ENCODE measurements around the gene LSM6.

LSM6 gene

DNA sequence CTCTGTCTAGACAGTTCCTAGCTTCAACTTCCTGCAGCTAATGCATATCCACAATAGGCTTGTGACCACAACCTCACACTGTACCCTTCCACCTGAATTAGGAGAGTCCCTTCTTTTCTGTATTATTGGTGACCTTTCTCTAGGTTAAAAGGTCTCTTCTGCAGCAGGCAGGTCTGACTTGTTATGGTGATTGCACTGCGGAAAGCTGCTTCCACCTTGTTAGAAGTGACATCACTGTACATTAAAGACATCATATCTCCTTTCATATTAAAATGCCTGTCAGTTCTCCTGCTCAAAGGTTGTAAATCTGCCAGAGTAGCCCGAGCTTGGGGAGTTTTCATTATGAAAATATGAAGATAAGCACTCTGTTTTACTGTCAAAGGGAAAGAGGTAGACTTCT lies 21.5 kb upstream of the LSM6 start:
- TF ChIP-seq FOXP2 (optimal IDR thresholded peaks at IDR 0.05; ENCODE audit: control extremely low read depth, extremely low read length, insufficient read depth) (no peak), EZH2 (IDR thresholded peaks at IDR 0.05) (no peak), POLR2AphosphoS5 (IDR thresholded peaks at IDR 0.05; ENCODE audit: borderline replicate concordance, low read depth, low read length) (no peak)
- Histone ChIP-seq H3K9me3 (ENCODE audit: low read depth, low read length) (no peaks in the 10 kb centered on the region), H3K36me3 (ENCODE audit: insufficient read depth, low read length) (no peaks in the 10 kb centered on the region), H3K4me3 (no peak overlapping the region), H3K9ac (ENCODE audit: insufficient read length) (no peak overlapping the region), H3K27ac (no peak overlapping the region)
- DNase-seq (ENCODE audit: low read depth, low spot score), result no peak

DNA sequence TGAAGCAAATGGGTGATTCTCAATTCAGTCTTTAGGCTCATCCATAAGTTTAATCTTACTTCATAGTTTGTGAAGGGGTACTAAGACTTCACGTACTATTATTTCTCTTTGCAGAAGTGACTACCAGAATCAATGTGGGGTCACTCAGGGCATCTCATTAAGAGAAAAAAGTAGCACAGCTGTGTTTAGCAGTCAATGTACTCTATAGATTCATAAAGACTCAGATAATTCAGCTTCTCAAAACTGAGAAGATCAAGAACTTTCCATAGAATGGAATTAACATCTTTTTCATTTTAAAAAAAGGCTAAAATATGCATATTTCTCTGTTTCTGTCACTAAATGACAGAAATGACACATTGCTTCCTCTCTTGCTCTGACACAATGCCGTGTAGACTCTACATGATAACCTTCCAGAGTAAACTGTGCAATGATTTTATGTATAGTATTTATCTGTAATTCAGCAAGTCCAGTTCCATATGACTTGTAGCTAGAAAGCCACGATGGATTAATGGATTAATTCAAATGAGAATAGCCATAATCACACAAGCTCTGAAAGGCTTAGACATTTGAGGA lies 20.3 kb upstream of the LSM6 start:
- Histone ChIP-seq H3K9ac (ENCODE audit: insufficient read length) (no peak overlapping the region), H3K27ac (no peak overlapping the region), H3K4me3 (no peak overlapping the region), H3K9me3 (ENCODE audit: low read depth, low read length) (no peaks in the 10 kb centered on the region), H3K36me3 (ENCODE audit: insufficient read depth, low read length) (no peaks in the 10 kb centered on the region)
- DNase-seq (ENCODE audit: low read depth, low spot score), result no peak
- TF ChIP-seq FOXP2 (optimal IDR thresholded peaks at IDR 0.05; ENCODE audit: control extremely low read depth, extremely low read length, insufficient read depth) (no peak), EZH2 (IDR thresholded peaks at IDR 0.05) (no peak), POLR2AphosphoS5 (IDR thresholded peaks at IDR 0.05; ENCODE audit: borderline replicate concordance, low read depth, low read length) (no peak)

DNA sequence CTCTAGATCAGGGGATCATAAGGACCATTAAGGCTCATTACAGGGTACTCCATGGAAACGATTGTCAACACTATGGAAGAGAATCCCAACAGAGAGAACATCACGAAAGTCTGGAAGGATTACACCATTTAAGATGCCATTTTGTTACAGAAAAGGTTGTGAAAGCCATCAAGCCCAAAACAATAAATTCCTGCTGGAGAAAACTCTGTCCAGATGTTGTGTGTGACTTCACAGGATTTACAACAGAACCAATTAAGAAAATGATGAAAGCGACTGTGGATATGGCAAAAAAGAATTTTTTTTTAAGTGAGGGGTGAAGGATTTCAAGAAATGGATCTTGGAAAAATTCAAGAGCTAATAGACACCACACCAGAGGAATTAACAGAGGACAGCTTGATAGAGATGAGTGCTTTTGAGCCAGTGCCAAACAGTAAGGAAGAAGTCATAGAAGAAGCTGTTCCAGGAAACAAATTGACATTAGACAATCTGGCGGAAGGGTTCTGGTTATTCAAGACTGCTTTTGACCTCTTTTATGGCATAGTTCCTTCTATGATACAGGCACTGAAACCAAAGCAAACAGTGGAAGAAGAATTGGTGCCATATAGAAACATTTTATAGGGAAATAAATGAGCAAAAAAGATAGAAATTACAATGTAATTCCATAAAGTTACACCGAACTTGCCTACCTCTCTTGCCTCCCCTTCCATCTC lies 17.3 kb upstream of the LSM6 start:
- Histone ChIP-seq H3K9me3 (ENCODE audit: low read depth, low read length) (no peaks in the 10 kb centered on the region; the same call in 1 of the 2 replicates), H3K36me3 (ENCODE audit: insufficient read depth, low read length) (no peaks in the 10 kb centered on the region), H3K27ac (no peak overlapping the region), H3K9ac (ENCODE audit: insufficient read length) (no peak overlapping the region), H3K4me3 (no peak overlapping the region)
- TF ChIP-seq EZH2 (IDR thresholded peaks at IDR 0.05), result no peak
- no peak for TF ChIP-seq FOXP2 (optimal IDR thresholded peaks at IDR 0.05; ENCODE audit: control extremely low read depth, extremely low read length, insufficient read depth)
- no peak for TF ChIP-seq POLR2AphosphoS5 (IDR thresholded peaks at IDR 0.05; ENCODE audit: borderline replicate concordance, low read depth, low read length)
- DNase-seq (ENCODE audit: low read depth, low spot score), result no peak

- no peak for TF ChIP-seq FOXP2 (optimal IDR thresholded peaks at IDR 0.05; ENCODE audit: control extremely low read depth, extremely low read length, insufficient read depth)
- no peak for TF ChIP-seq POLR2AphosphoS5 (IDR thresholded peaks at IDR 0.05; ENCODE audit: borderline replicate concordance, low read depth, low read length)
- no peak for TF ChIP-seq EZH2 (IDR thresholded peaks at IDR 0.05)
- no peaks in the 10 kb centered on the region for H3K36me3 ChIP-seq (ENCODE audit: insufficient read depth, low read length)
- no peak for DNase-seq (ENCODE audit: low read depth, low spot score)
- H3K9ac ChIP-seq (ENCODE audit: insufficient read length), result no peak overlapping the region
- no peak overlapping the region for H3K27ac ChIP-seq
- no peaks in the 10 kb centered on the region; the same call in 1 of the 2 replicates for H3K9me3 ChIP-seq (ENCODE audit: low read depth, low read length)
- no peak overlapping the region for H3K4me3 ChIP-seq
These were observed 16.0 kb upstream of the LSM6 start for GRCh38 chr4:146159384-146160058.

GRCh38 chr4:146161243-146161642 lies 14.3 kb upstream of the LSM6 start:
- Histone ChIP-seq H3K4me3 (no peak overlapping the region), H3K27ac (no peak overlapping the region)

GRCh38 chr4:146165221-146165620 lies 10.3 kb upstream of the LSM6 start:
- no peaks in the 10 kb centered on the region for H3K36me3 ChIP-seq (ENCODE audit: insufficient read depth, low read length)
- no peak for TF ChIP-seq POLR2AphosphoS5 (IDR thresholded peaks at IDR 0.05; ENCODE audit: borderline replicate concordance, low read depth, low read length)
- TF ChIP-seq FOXP2 (optimal IDR thresholded peaks at IDR 0.05; ENCODE audit: control extremely low read depth, extremely low read length, insufficient read depth), result no peak
- no peak for TF ChIP-seq EZH2 (IDR thresholded peaks at IDR 0.05)
- H3K4me3 ChIP-seq, result no peak overlapping the region
- no peak overlapping the region for H3K27ac ChIP-seq
- DNase-seq (ENCODE audit: low read depth, low spot score), result no peak
- H3K9me3 ChIP-seq (ENCODE audit: low read depth, low read length), result no peaks in the 10 kb centered on the region; the same call in 1 of the 2 replicates
- H3K9ac ChIP-seq (ENCODE audit: insufficient read length), result no peak overlapping the region

More at GRCh38 chr4:146161243-146161642, 14.3 kb upstream of the LSM6 start:
- DNase-seq (ENCODE audit: low read depth, low spot score), result no peak
- Histone ChIP-seq H3K36me3 (ENCODE audit: insufficient read depth, low read length) (no peaks in the 10 kb centered on the region), H3K9me3 (ENCODE audit: low read depth, low read length) (no peaks in the 10 kb centered on the region; the same call in 1 of the 2 replicates), H3K9ac (ENCODE audit: insufficient read length) (no peak overlapping the region)
- TF ChIP-seq EZH2 (IDR thresholded peaks at IDR 0.05) (no peak), FOXP2 (optimal IDR thresholded peaks at IDR 0.05; ENCODE audit: control extremely low read depth, extremely low read length, insufficient read depth) (no peak), POLR2AphosphoS5 (IDR thresholded peaks at IDR 0.05; ENCODE audit: borderline replicate concordance, low read depth, low read length) (no peak)

DNA sequence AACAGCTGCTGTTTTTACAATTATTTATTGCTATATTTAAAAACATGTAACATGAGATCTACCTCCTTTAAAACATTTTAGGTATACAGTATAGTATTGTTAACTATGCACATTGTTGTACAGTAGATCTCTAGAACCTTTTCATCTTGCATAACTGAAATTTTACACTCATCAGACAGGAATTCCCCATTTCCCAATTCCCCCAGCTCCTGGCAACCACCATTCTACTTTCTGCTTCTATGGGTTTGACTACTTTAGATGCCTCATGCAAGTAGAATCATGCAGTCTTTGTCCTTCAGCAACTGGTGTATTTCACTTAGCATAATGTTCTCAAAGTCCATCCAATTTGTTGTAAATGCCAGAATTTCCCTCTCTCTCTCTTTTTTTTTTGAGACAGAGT lies 9.7 kb upstream of the LSM6 start:
- H3K36me3 ChIP-seq (ENCODE audit: insufficient read depth, low read length), result no peaks in the 10 kb centered on the region
- no peak overlapping the region for H3K27ac ChIP-seq
- no peaks in the 10 kb centered on the region; the same call in 1 of the 2 replicates for H3K9me3 ChIP-seq (ENCODE audit: low read depth, low read length)
- H3K9ac ChIP-seq (ENCODE audit: insufficient read length), result no peak overlapping the region
- H3K4me3 ChIP-seq, result no peak overlapping the region
- no peak for DNase-seq (ENCODE audit: low read depth, low spot score)
- TF ChIP-seq POLR2AphosphoS5 (IDR thresholded peaks at IDR 0.05; ENCODE audit: borderline replicate concordance, low read depth, low read length), result no peak
- no peak for TF ChIP-seq FOXP2 (optimal IDR thresholded peaks at IDR 0.05; ENCODE audit: control extremely low read depth, extremely low read length, insufficient read depth)
- TF ChIP-seq EZH2 (IDR thresholded peaks at IDR 0.05), result no peak

DNA sequence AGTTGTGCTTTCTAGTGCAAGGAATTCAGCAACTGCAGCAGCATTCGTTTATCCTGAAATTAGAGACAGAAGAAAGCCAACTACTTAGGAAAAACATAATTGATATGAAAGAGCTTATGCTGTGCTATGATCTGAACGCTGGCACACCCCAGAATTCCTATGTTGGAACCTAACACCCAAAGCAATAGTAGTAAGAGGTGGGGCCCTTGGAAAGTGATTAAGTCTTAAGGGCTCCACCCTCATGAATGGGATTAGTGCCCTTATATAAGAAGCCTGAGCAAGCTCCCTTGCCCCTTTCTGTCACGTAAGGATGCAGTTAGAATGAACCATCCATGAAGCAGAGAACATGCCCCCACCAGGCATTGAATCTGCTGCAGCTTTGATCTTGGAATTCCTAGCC lies 5.4 kb upstream of the LSM6 start:
- TF ChIP-seq POLR2AphosphoS5 (IDR thresholded peaks at IDR 0.05; ENCODE audit: borderline replicate concordance, low read depth, low read length) (no peak), FOXP2 (optimal IDR thresholded peaks at IDR 0.05; ENCODE audit: control extremely low read depth, extremely low read length, insufficient read depth) (no peak), EZH2 (IDR thresholded peaks at IDR 0.05) (no peak)
- no peaks in the 10 kb centered on the region for H3K9me3 ChIP-seq (ENCODE audit: low read depth, low read length)
- no peak for DNase-seq (ENCODE audit: low read depth, low spot score)
- H3K9ac ChIP-seq (ENCODE audit: insufficient read length), result no peak overlapping the region
- H3K36me3 ChIP-seq (ENCODE audit: insufficient read depth, low read length), result no peaks in the 10 kb centered on the region
- no peak overlapping the region for H3K4me3 ChIP-seq
- no peak overlapping the region for H3K27ac ChIP-seq
